Nephron (organoid): ENCODE measurements around the gene MED13L.

Source experiments
- H3K27ac Mint-ChIP-seq, 3 experiments: 2 replicates each; pipeline ENCODE4 v1.8.0; 2020; ENCODE audit warnings: mixed read lengths in 3 of 3, mild to moderate bottlenecking in 2 of 3, moderate library complexity in 1 of 3
- H3K27me3 Mint-ChIP-seq: 2 replicates; pipeline ENCODE4 v1.8.0; 2021; ENCODE audit warnings: low read depth, mild to moderate bottlenecking, moderate library complexity, mixed read lengths
- H3K36me3 Mint-ChIP-seq: 2 replicates; pipeline ENCODE4 v1.8.0; 2020; ENCODE audit warnings: low read depth, mixed read lengths
- H3K4me1 Mint-ChIP-seq: 2 replicates; pipeline ENCODE4 v1.8.0; 2020; ENCODE audit warnings: mixed read lengths
- H3K4me3 Mint-ChIP-seq, 3 experiments: 2 replicates each; pipeline ENCODE4 v1.8.0; 2020; ENCODE audit warnings: mild to moderate bottlenecking in 3 of 3, mixed read lengths in 3 of 3, moderate library complexity in 2 of 3
- H3K9me3 Mint-ChIP-seq: 2 replicates; pipeline ENCODE4 v1.8.0; 2020; ENCODE audit warnings: mixed read lengths
- CTCF ChIP-seq, 3 experiments: fragments of 200-600 bp; sonication (generic); IDR thresholded peaks; one replicate each; pipeline ENCODE4 v1.5.0; 2021; ENCODE audit warnings: antibody characterized with exemption in 3 of 3; ENCODE audit not compliant: unreplicated experiment in 3 of 3

Gene MED13L

DNA sequence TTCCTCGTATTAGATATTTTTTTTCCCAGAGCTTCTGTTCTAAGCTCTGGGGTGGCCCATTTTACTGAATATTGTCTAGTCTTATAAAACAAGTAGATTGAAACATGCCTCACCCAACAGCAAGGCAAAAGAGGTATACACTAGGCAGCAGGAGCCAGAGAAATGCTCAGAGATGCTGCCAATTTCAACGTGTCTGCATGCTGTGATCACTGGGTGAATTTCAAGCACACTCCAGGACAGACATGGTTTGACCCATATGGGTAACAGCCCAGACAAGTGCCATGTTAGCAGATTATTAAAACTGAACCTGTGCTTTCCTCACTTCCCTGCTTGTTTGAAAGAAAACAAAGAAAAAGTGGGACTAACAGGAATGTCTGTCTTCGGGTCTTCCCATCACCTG lies 321.3 kb downstream of the MED13L start:
- peaks cover 34% of the 10 kb centered on the region for H3K36me3 Mint-ChIP-seq
- H3K27me3 Mint-ChIP-seq = no peaks in the 10 kb centered on the region
- TF ChIP-seq CTCF (IDR thresholded peaks at IDR 0.05; ENCODE audit: unreplicated experiment in 3 of 3) = no peak
- H3K27ac Mint-ChIP-seq = no peak overlapping the region
- peaks cover 9% of the 10 kb centered on the region for H3K4me1 Mint-ChIP-seq
- H3K4me3 Mint-ChIP-seq = no peak overlapping the region
- H3K9me3 Mint-ChIP-seq = no peaks in the 10 kb centered on the region

- H3K27me3 Mint-ChIP-seq = peaks cover 4% of the 10 kb centered on the region
- H3K4me3 Mint-ChIP-seq = no peak overlapping the region
- no peaks in the 10 kb centered on the region for H3K9me3 Mint-ChIP-seq
- H3K27ac Mint-ChIP-seq = no peak overlapping the region
- peaks cover 9% of the 10 kb centered on the region for H3K4me1 Mint-ChIP-seq
- H3K36me3 Mint-ChIP-seq = peaks cover 41% of the 10 kb centered on the region
- TF ChIP-seq CTCF (IDR thresholded peaks at IDR 0.05; ENCODE audit: unreplicated experiment in 3 of 3) = no peak
Measured at GRCh38 chr12:115953450-115953849, 324.0 kb downstream of the MED13L start.

- Mint-ChIP-seq H3K36me3 (peaks cover 40% of the 10 kb centered on the region), H3K27me3 (peaks cover 4% of the 10 kb centered on the region), H3K27ac (no peak overlapping the region), H3K4me3 (no peak overlapping the region), H3K9me3 (no peaks in the 10 kb centered on the region), H3K4me1 (peaks cover 9% of the 10 kb centered on the region)
- TF ChIP-seq CTCF (IDR thresholded peaks at IDR 0.05; ENCODE audit: unreplicated experiment in 3 of 3) = no peak
Measured at GRCh38 chr12:115953031-115953430, 324.5 kb downstream of the MED13L start.

- H3K4me3 Mint-ChIP-seq = no peak overlapping the region
- TF ChIP-seq CTCF (IDR thresholded peaks at IDR 0.05; ENCODE audit: unreplicated experiment in 3 of 3) = no peak
- H3K36me3 Mint-ChIP-seq = peaks cover 28% of the 10 kb centered on the region
- H3K4me1 Mint-ChIP-seq = peaks cover 9% of the 10 kb centered on the region
- H3K27me3 Mint-ChIP-seq = peaks cover 4% of the 10 kb centered on the region
- no peak overlapping the region for H3K27ac Mint-ChIP-seq
- H3K9me3 Mint-ChIP-seq = no peaks in the 10 kb centered on the region
Measured at GRCh38 chr12:115950959-115951358, 326.5 kb downstream of the MED13L start.

DNA sequence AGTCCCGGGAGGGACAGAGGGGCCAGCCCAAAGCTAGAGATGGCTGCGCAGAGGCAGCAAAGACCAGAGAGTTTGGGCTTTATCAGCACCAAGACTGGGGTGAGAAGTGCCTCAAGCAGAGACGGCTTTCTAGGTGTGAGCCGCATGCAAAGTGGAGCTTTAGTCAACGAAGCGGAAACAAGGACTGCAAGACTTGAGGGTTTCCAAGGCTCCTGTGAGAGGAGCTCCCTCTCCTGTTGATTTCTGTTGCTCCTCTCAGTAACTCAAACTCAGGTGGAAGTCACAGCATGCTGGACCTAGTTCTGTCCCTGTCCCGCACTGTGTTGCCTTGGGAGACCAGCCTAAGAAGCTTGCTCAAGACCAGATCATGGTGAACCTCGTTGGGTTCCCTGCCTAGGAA lies 327.8 kb downstream of the MED13L start:
- H3K27ac Mint-ChIP-seq = no peak overlapping the region
- H3K4me1 Mint-ChIP-seq = peaks cover 6% of the 10 kb centered on the region
- no peak for TF ChIP-seq CTCF (IDR thresholded peaks at IDR 0.05; ENCODE audit: unreplicated experiment in 3 of 3)
- H3K27me3 Mint-ChIP-seq = peaks cover 4% of the 10 kb centered on the region
- no peak overlapping the region for H3K4me3 Mint-ChIP-seq
- H3K9me3 Mint-ChIP-seq = no peaks in the 10 kb centered on the region
- H3K36me3 Mint-ChIP-seq = peaks cover 28% of the 10 kb centered on the region

GRCh38 chr12:115947696-115948062 lies 329.8 kb downstream of the MED13L start:
- Mint-ChIP-seq H3K9me3 (no peaks in the 10 kb centered on the region), H3K27ac (no peak overlapping the region), H3K36me3 (peaks cover 28% of the 10 kb centered on the region), H3K4me3 (no peak overlapping the region), H3K4me1 (no peaks in the 10 kb centered on the region), H3K27me3 (peaks cover 4% of the 10 kb centered on the region)
- no peak for TF ChIP-seq CTCF (IDR thresholded peaks at IDR 0.05; ENCODE audit: unreplicated experiment in 3 of 3)
